Astrocyte of the cerebellum (primary cell): ENCODE data around the gene MIAT.

ENCODE experiments used
- DNase-seq: peaks from one replicate; pipeline ENCODE4 v3.0.0-alpha.2; 2011; ENCODE audit warnings: low read depth
- H3K4me3 ChIP-seq: 2 replicates; pipeline ENCODE4 v1.5.1; 2011; ENCODE audit warnings: mild to moderate bottlenecking, low read depth, low read length, moderate library complexity
- CTCF ChIP-seq: IDR thresholded peaks from 2 replicates; pipeline ENCODE4 v1.5.1; 2012; ENCODE audit warnings: low read length, low read depth, moderate library complexity, mild to moderate bottlenecking; ENCODE audit errors: missing control alignments
- in situ Hi-C: cut with HindIII; loops from 2 replicates; pipeline ENCODE4 v1.10.0; 2017; ENCODE audit warnings: low sequenced_read_pairs

Gene MIAT

GRCh38 chr22:26681395-26681821, 24.0 kb downstream of the MIAT start:
- no peak overlapping the region for H3K4me3 ChIP-seq
- DNase-seq, result peak; percentile 80
- in situ Hi-C loops, result loop anchor here (25.0 kb wide), 2 partner anchors 206 to 781 kb away; no protein-coding TSS in a partner anchor
- no peak for TF ChIP-seq CTCF

GRCh38 chr22:26684168-26684567, 26.8 kb downstream of the MIAT start:
- in situ Hi-C loops, result loop anchor here (25.0 kb wide), 2 partner anchors 203 to 778 kb away; no protein-coding TSS in a partner anchor
- DNase-seq, result no peak
- TF ChIP-seq CTCF, result no peak
- no peak overlapping the region for H3K4me3 ChIP-seq

GRCh38 chr22:26685601-26686000, 28.2 kb downstream of the MIAT start:
- H3K4me3 ChIP-seq, result no peak overlapping the region
- in situ Hi-C loops, result loop anchor here (25.0 kb wide), 2 partner anchors 202 to 777 kb away; no protein-coding TSS in a partner anchor
- no peak for TF ChIP-seq CTCF
- DNase-seq, result no peak

- no peak for DNase-seq
- in situ Hi-C loops, result loop anchor here (25.0 kb wide), 2 partner anchors 200 to 775 kb away; no protein-coding TSS in a partner anchor
- TF ChIP-seq CTCF, result no peak
- no peak overlapping the region for H3K4me3 ChIP-seq
Measured at GRCh38 chr22:26687439-26687838, 30.1 kb downstream of the MIAT start.

- TF ChIP-seq CTCF, result no peak
- DNase-seq, result no peak
- no peak overlapping the region for H3K4me3 ChIP-seq
- in situ Hi-C loops, result loop anchor here (25.0 kb wide), 2 partner anchors 198 to 773 kb away; no protein-coding TSS in a partner anchor
Measured at GRCh38 chr22:26689513-26690301, 32.3 kb downstream of the MIAT start.

- TF ChIP-seq CTCF, result no peak
- no peak for DNase-seq
- no peak overlapping the region for H3K4me3 ChIP-seq
- in situ Hi-C loops, result loop anchor here (25.0 kb wide), 2 partner anchors 196 to 771 kb away; no protein-coding TSS in a partner anchor
Measured at GRCh38 chr22:26690654-26691376, 33.4 kb downstream of the MIAT start.
